SW 1271 (cell line): ENCODE data around the gene RPAP2.
A peak's percentile ranks its signal among the peaks of the same experiment; 100 is the strongest.
"Not testable (repeated sequence)": the region's sequence is repeated elsewhere in the genome, so short reads cannot be mapped to it uniquely, and the experiment has no call there.

Experiments
- DNase-seq, 2 experiments: peaks; one replicate each; lab custom pipeline; 2025; lab: John Stamatoyannopoulos, UW

The RPAP2 gene

GRCh38 chr1:92323473-92324453, 24.9 kb downstream of the RPAP2 start:
- no peak for DNase-seq

- no peak for DNase-seq
Measured at GRCh38 chr1:92324784-92325183, 25.9 kb downstream of the RPAP2 start.

- DNase-seq: no peak
Measured at GRCh38 chr1:92326681-92327080, 27.8 kb downstream of the RPAP2 start.

DNA sequence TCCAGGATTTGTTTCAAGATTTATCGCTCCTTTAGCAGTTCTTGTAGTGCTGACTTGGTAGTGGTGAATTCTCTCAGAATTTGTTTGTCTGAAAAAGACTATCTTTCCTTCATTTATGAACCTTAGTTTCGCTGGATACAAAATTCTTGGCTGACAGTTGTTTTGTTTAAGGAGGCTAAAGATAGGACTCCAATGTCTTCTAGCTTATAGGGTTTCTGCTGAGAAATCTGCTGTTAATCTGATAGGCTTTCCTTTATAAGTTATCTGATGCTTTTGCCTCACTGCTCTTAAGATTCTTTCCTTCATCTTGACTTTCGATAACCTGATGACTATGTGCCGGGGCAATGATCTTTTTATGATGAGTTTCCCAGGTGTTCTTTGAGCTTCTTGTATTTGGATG, 28.9 kb downstream of the RPAP2 start:
- no peak for DNase-seq

GRCh38 chr1:92329347-92330129, 30.7 kb downstream of the RPAP2 start:
- DNase-seq: peak in 1 of 2 experiments; percentile 22

DNA sequence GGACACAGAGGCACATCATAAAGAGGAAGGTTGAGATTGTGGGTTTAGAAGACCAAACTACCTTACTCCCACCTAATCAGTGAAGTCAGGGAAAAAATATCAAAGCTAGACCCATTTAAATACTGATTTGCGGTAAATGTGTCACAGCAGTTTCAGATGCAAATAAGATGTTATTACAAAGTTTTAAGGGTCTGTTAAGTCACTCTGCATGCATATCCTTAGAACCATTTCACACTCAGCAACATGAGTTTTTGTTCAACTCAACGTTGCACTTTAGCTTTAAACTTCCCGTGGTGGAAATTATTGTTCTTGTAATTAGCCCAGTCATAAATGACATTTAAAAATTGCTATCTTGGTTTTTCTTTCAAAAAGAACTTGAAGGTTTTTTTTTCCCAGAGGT, 34.8 kb downstream of the RPAP2 start:
- no peak for DNase-seq

DNA sequence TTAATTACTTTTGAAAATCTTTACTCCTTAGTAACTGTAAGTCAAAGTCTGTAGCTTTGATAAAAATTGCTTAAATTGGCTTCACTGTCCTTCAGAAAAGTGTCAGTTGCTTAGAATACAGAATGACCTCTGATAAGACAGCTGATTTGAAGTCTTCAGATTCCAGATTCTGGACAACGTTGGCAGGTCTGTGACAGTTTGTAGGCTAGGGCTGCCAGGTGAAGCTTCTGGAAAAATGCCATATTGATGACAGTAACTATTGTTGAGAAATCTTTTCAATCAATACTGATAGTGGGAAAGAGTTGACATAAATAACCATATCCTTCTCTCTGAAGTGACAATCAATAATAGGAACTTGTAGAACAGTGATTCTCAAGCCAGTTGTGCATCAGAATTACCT, 41.3 kb downstream of the RPAP2 start:
- no peak for DNase-seq

GRCh38 chr1:92342401-92342800, 43.5 kb downstream of the RPAP2 start:
- DNase-seq: no peak

GRCh38 chr1:92343061-92343460, 44.2 kb downstream of the RPAP2 start:
- no peak for DNase-seq

DNA sequence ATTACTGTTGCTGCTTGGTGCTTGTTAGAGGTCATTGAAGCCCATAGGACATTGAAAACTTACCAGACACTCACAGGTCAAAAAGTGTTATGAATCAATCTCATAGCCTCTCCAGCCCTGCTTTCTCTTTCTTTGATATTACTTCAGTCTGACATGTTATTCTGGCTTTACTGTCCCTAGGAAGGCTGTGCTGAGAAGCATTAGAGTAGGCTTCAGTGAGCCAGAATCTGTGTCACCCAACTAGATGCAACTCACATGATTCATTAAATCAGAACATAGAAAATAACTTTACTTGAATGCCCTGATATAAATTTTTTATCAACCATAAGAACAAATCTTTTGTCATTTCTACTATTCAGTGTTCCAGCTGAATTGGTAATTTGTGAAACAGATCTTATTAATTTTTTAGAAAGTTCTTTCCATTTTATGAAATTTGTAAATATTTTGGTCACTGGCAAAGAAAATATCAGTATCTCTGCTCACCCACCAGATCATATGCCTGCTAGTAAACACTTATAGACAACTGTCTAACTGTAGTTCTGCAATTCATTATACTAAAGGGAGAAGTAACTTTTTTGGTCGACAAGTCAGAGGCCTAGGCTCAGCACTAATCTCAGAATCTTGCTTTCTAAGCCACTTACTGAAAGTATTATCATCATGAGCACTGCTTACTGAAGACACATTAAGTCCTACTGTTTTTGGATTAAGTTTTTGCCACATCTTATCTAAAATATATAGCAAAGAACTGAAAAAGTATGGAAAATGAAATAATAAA, 48.2 kb downstream of the RPAP2 start:
- DNase-seq: no peak

GRCh38 chr1:92352856-92353255, 54.0 kb downstream of the RPAP2 start:
- no peak for DNase-seq

DNA sequence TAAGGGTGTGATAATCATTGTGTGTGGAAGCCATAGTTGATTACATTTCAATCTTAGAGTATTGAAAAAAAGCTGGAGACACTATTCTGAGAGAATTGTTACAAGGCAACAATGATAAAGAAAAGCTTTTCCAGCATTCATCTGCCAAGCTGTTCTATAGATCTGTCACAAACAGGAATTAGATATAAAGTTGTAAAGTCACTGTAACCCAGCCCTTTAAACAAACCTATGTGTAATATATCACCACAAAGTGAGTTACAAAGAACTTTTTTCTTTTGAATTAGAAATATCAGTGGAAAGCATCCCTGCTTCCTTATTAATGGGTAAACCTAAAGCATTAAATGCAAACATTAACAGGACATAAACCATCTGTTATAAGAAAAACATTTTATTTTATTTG, 55.4 kb downstream of the RPAP2 start:
- DNase-seq: no peak

DNA sequence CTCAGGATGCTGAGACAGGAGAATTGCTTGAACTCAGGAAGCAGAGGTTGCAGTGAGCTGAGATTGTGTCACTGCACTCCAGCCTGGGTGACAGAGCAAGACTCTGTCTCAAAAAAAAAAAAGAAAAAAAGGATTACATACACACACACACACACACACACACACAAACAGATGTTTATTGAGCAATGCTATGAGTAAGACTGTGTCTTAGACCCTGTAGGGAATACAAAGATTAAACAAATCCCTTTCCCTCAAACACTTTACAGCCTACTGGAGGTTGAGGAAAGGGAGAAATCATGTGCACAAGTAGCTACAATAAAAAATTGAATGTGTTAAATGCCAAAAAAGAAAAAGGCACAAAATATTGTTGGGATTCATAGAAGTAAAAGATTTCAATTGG, 58.1 kb downstream of the RPAP2 start:
- DNase-seq: no peak

DNA sequence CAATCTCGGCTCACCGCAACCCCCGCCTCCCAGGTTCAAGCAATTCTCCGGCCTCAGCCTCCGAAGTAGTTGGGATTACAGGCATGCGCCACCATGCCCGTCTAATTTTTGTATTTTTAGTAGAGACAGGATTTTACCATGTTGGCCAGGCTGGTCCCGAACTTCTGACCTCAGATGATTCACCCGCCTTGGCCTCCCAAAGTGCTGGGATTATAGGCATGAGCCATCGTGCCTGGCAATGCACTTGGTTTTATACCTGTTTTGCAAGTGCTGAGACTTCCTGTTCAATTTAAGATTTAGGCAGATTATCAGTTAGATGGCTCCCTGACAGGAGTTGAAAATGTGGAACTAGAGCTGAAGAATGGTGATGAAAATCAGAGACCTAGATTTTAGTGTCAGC, 60.5 kb downstream of the RPAP2 start:
- not testable (repeated sequence) for DNase-seq

DNA sequence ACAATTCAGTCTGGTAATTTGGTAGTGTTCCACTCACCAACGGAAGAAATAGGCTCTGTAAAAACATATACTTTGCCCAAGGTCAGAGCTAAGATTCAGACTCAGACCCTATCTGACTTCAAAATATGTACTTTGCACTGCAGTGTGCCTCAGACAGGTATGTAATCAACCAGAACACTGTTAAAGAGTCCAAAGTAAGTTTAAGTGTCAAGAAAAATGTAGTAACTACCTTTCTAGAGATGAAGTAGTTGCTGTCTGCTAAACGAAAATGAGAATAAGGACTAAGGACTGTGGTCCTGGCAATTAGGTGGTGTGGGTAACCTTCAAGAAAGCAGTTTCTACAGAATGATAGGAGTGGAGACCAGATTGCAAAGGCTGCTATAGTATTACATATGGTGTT, 61.1 kb downstream of the RPAP2 start:
- DNase-seq: no peak

GRCh38 chr1:92362970-92363369, 64.1 kb downstream of the RPAP2 start:
- no peak for DNase-seq

DNA sequence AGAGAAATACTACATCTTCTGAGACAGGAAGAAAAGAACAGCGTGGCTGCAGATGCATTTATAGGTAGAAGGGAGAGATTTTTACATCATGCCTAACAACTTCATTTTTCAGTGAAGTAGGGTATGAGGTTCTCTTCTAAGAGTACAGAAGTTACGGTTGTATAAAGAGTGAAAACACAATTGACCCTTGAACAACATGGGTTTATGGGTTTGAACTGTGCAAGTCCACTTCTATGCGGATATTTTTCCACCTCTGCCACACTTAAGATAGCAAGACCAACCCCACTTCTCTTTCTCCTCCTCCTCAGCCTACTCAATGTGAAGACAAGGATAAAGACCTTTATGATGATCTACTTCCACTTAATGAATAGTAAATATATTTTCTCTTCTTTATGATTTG, 64.5 kb downstream of the RPAP2 start:
- no peak for DNase-seq

GRCh38 chr1:92365378-92366039, 66.7 kb downstream of the RPAP2 start:
- no peak for DNase-seq

DNA sequence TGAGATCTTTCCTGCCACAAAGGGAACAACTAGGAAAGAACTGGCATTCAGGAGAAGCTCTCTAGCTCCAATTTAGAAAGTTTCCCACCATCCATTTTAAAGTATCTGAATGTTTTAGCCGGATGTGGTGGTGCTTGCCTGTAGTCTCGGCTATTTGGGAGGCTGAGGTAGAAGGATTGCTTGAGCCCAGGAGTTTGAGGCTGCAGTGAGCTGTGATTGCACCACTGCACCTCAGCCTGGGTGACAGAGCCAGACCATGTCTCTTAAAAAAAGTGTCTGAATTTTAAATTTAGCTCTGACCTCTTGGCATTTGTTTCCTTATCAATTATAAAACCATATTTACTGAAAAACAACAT, 67.2 kb downstream of the RPAP2 start:
- no peak for DNase-seq

DNA sequence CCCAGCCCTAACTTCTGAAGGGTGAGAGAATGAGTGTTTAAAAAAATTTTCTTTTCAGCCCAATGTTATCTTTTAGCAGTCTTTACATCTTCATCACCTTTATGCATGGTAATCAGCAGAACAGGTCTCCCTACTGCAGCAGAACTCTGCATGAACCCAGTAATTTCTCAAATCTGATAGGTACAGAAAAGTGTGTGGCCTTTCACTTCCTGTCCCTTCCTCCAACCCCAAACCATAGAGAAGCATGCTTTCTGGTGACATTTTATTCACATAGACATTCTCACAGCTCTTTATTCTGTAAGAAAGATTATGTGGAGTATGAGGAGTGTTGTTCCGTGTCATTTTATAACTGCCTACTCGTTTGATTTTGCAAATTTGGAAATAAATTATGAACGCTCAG, 68.6 kb downstream of the RPAP2 start:
- DNase-seq: no peak

DNA sequence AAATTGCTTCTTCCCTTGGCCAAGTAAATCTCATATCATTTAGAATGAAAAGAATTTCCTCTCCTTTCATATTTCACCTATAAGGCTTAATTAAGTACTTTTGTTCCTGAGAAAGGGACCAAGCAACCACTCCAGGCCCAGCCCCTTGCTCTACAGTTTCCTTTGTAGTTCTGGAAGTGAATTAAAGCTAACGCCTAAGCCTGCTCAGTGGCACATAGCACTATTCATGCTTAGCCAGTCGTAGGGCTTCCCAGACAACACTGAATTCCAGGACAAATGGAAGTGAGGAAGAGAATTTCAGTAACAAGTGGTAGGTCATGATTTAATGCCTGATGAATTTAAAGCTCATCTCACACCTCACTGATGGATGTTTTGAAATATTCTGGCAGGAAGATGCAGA, 73.3 kb downstream of the RPAP2 start:
- no peak for DNase-seq

GRCh38 chr1:92374223-92374622, 75.4 kb downstream of the RPAP2 start:
- no peak for DNase-seq
